Activated naive CD8-positive, alpha-beta T cell treated with anti-CD3 and anti-CD28 coated beads, Interleukin-2, amount 10 ng/mL, durations not matched to agents 7 days and 5 days (primary cell): ENCODE data around the gene MCUR1. TPM values are rescaled to one million over a fixed set of nuclear protein-coding genes. Genes with fewer than 3 reads are reported as not detected.

Source experiments
- ATAC-seq: fragments of 150-1000 bp; cut with Tn5 transposase; one replicate; pipeline ENCODE4 v1.10.0; 2021; ENCODE audit warnings: low read depth, moderate library complexity
- POLR2A ChIA-PET: fragments of 350-600 bp; sonication (Branson Sonifier 250); formaldehyde crosslinking; loops from one replicate; lab custom pipeline; 2021; ENCODE audit warnings: antibody characterized with exemption; lab: Charles Lee
- DNase-seq: peaks from one replicate; pipeline ENCODE4 v3.0.0; 2021
- H3K27ac Mint-ChIP-seq: one replicate; pipeline ENCODE4 v1.8.0; 2022; ENCODE audit warnings: mild to moderate bottlenecking, mixed read lengths
- H3K27me3 Mint-ChIP-seq: one replicate; pipeline ENCODE4 v1.8.0; 2022; ENCODE audit warnings: mild to moderate bottlenecking, moderate library complexity, mixed read lengths
- H3K36me3 Mint-ChIP-seq: one replicate; pipeline ENCODE4 v1.8.0; 2021; ENCODE audit warnings: mild to moderate bottlenecking, mixed read lengths
- H3K4me1 Mint-ChIP-seq: one replicate; pipeline ENCODE4 v1.8.0; 2021; ENCODE audit warnings: mixed read lengths
- H3K4me3 Mint-ChIP-seq: one replicate; pipeline ENCODE4 v1.8.0; 2022; ENCODE audit warnings: mild to moderate bottlenecking, moderate library complexity, mixed read lengths
- H3K9me3 Mint-ChIP-seq: one replicate; pipeline ENCODE4 v1.8.0; 2021; ENCODE audit warnings: mixed read lengths
- total RNA-seq, 2 experiments: library from RNA; stranded (reverse); gene quantifications; one replicate each; pipeline ENCODE4 v1.2.3, GENCODE V29; 2021

Gene MCUR1
- total RNA-seq, 2 experiments from 2014 or later = 16.4 to 18.4 TPM

GRCh38 chr6:13813621-13814175 is 659 bp downstream of the MCUR1 start:
- H3K4me3 Mint-ChIP-seq = peak overlapping the region; percentile 92
- POLR2A ChIA-PET = interaction anchor here (0.9 to 1.3 kb wide), 2 partner anchors 14 to 239 kb away, joined by 3 read pairs; partner anchors contain the start of gene SIRT5
- peaks cover 10% of the 10 kb centered on the region for H3K36me3 Mint-ChIP-seq
- H3K4me1 Mint-ChIP-seq = peaks cover 27% of the 10 kb centered on the region
- H3K9me3 Mint-ChIP-seq = no peaks in the 10 kb centered on the region
- peak overlapping the region; percentile 77 for H3K27ac Mint-ChIP-seq
- no peak for DNase-seq
- H3K27me3 Mint-ChIP-seq = peaks cover 4% of the 10 kb centered on the region
- peak; percentile 3 for ATAC-seq

GRCh38 chr6:13813026-13813425 is 1.3 kb downstream of the MCUR1 start:
- DNase-seq (no peak), ATAC-seq (no peak)
- Mint-ChIP-seq H3K27me3 (peaks cover 4% of the 10 kb centered on the region), H3K27ac (peak overlapping the region; percentile 77), H3K4me1 (peaks cover 27% of the 10 kb centered on the region), H3K4me3 (peak overlapping the region; percentile 92), H3K9me3 (no peaks in the 10 kb centered on the region), H3K36me3 (peaks cover 10% of the 10 kb centered on the region)
- POLR2A ChIA-PET = interaction anchor here (1.3 kb wide), 1 partner anchor 13 kb away, joined by 3 read pairs; no protein-coding TSS in a partner anchor

DNA sequence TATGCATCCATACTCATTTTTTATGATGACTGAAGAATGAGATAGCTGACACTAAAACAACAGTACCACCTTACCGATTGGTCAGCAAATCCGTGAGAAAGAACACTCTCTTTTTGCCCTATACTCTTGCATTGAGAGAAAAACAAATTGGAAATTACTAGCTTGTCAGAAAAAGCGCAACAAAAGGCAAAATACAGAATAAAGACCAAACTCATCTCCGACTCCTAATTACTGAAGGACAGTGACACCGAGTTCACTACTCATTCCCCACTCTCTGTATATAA is 2.1 kb downstream of the MCUR1 start:
- ATAC-seq (no peak), DNase-seq (no peak)
- peaks cover 4% of the 10 kb centered on the region for H3K27me3 Mint-ChIP-seq
- POLR2A ChIA-PET = no interaction called here
- peaks cover 27% of the 10 kb centered on the region for H3K4me1 Mint-ChIP-seq
- H3K4me3 Mint-ChIP-seq = no peak overlapping the region
- H3K36me3 Mint-ChIP-seq = peaks cover 10% of the 10 kb centered on the region
- no peak overlapping the region for H3K27ac Mint-ChIP-seq
- no peaks in the 10 kb centered on the region for H3K9me3 Mint-ChIP-seq

- Mint-ChIP-seq H3K27me3 (peaks cover 4% of the 10 kb centered on the region), H3K36me3 (peaks cover 10% of the 10 kb centered on the region), H3K4me1 (peaks cover 27% of the 10 kb centered on the region), H3K4me3 (peak overlapping the region; percentile 14), H3K27ac (no peak overlapping the region), H3K9me3 (no peaks in the 10 kb centered on the region)
- ATAC-seq (no peak), DNase-seq (no peak)
- POLR2A ChIA-PET = no interaction called here
Observed at GRCh38 chr6:13811627-13812358, 2.6 kb downstream of the MCUR1 start.

DNA sequence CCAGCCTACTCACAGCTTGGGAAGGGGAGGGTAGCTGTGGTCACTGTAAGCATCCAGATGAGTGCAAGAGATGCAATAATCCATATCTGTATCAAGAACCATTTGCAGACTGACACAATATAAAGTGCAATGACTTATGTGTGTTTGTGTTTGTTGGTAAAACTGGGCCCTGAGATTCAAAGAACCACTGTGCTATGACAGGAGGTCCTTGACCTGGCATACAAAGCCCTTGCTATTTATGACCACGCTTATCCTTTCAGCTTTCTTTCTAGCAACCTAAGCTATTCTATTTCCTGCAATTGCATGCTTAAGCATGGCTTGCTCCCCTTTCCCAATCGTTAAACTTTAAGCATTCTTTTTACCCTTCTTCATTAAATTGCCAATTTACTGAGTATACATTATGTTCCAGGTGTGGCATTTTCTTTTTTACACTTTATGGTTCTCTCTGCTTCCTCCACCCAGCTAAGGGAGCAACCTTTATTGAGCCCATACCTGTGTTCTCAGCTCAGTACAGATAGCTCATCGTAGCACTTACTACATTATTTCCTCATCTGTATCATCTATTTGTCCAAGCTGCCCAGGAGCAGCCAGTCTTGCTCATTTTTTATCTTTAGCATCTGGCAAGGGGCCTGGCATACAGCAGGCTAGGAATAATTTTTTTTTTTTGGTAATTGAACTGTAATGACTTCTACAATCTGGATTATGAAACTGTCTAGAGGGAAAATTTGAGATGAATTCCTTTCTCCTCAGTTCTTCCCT is 3.5 kb downstream of the MCUR1 start:
- DNase-seq = no peak
- peaks cover 27% of the 10 kb centered on the region for H3K4me1 Mint-ChIP-seq
- POLR2A ChIA-PET = interaction anchor here (0.7 kb wide), 1 partner anchor 11 kb away, joined by 4 read pairs; no protein-coding TSS in a partner anchor
- no peaks in the 10 kb centered on the region for H3K9me3 Mint-ChIP-seq
- ATAC-seq = no peak
- H3K27ac Mint-ChIP-seq = no peak overlapping the region
- H3K4me3 Mint-ChIP-seq = no peak overlapping the region
- no peaks in the 10 kb centered on the region for H3K27me3 Mint-ChIP-seq
- peaks cover 12% of the 10 kb centered on the region for H3K36me3 Mint-ChIP-seq

- POLR2A ChIA-PET = no interaction called here
- ATAC-seq (no peak), DNase-seq (no peak)
- Mint-ChIP-seq H3K36me3 (peaks cover 20% of the 10 kb centered on the region), H3K4me3 (no peak overlapping the region), H3K4me1 (peaks cover 22% of the 10 kb centered on the region), H3K27ac (no peak overlapping the region), H3K27me3 (no peaks in the 10 kb centered on the region), H3K9me3 (no peaks in the 10 kb centered on the region)
Observed at GRCh38 chr6:13808801-13809200, 5.6 kb downstream of the MCUR1 start.

GRCh38 chr6:13807696-13808095 is 6.7 kb downstream of the MCUR1 start:
- no peak for ATAC-seq
- H3K4me1 Mint-ChIP-seq = peaks cover 15% of the 10 kb centered on the region
- POLR2A ChIA-PET = no interaction called here
- H3K27me3 Mint-ChIP-seq = no peaks in the 10 kb centered on the region
- H3K4me3 Mint-ChIP-seq = no peak overlapping the region
- no peak overlapping the region for H3K27ac Mint-ChIP-seq
- peaks cover 26% of the 10 kb centered on the region for H3K36me3 Mint-ChIP-seq
- no peak for DNase-seq
- no peaks in the 10 kb centered on the region for H3K9me3 Mint-ChIP-seq

DNA sequence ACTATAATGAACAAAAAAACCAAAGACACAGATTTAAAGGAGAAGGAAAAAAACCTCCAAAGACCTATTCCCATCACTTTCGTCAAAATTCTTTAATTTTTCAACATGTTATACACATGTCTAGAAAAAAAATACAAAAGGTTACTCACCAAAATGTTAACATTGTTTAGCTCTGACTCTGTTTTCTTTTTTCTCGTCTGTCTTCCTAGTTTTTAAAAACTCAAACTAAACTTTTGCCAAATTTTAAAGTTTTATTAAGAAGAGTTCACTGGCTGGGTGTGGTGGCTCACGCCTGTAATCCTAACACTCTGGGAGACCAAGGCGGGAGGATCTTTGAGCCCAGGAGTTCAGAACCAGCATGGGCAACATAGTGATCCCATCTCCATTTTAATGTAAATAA is 10.8 kb downstream of the MCUR1 start:
- H3K4me1 Mint-ChIP-seq = no peaks in the 10 kb centered on the region
- H3K9me3 Mint-ChIP-seq = no peaks in the 10 kb centered on the region
- ATAC-seq = no peak
- no peak for DNase-seq
- H3K27me3 Mint-ChIP-seq = no peaks in the 10 kb centered on the region
- H3K27ac Mint-ChIP-seq = no peak overlapping the region
- H3K36me3 Mint-ChIP-seq = peaks cover 20% of the 10 kb centered on the region
- no peak overlapping the region for H3K4me3 Mint-ChIP-seq
- POLR2A ChIA-PET = no interaction called here

GRCh38 chr6:13800615-13801014 is 13.7 kb downstream of the MCUR1 start:
- Mint-ChIP-seq H3K27me3 (no peaks in the 10 kb centered on the region), H3K9me3 (no peaks in the 10 kb centered on the region), H3K27ac (no peak overlapping the region), H3K4me1 (no peaks in the 10 kb centered on the region), H3K36me3 (peaks cover 16% of the 10 kb centered on the region), H3K4me3 (no peak overlapping the region)
- no peak for DNase-seq
- no peak for ATAC-seq
- POLR2A ChIA-PET = no interaction called here

DNA sequence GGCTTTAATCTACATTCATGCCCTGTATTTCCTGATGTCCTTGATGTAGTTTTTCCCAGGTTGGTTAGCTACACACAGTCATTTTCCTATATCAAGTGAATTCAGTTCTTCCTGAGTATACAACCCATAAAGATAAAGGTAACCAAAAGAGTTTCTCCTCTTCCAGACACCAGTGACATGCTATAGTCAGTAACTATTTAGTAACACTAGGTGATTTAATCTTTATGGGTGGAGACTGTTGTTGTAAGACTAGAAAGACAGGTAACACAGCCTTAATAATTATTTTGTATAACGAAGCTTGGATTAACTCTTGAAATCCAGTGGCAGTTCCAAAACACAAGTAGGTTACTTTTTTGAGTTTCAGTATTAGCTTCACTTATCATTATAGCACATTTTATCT is 17.6 kb downstream of the MCUR1 start:
- Mint-ChIP-seq H3K36me3 (peaks cover 5% of the 10 kb centered on the region), H3K27ac (no peak overlapping the region), H3K4me1 (peaks cover 10% of the 10 kb centered on the region), H3K9me3 (no peaks in the 10 kb centered on the region), H3K4me3 (no peak overlapping the region), H3K27me3 (no peaks in the 10 kb centered on the region)
- ATAC-seq = no peak
- no peak for DNase-seq
- POLR2A ChIA-PET = no interaction called here

GRCh38 chr6:13795041-13795750 is 19.2 kb downstream of the MCUR1 start:
- Mint-ChIP-seq H3K27ac (no peak overlapping the region), H3K9me3 (no peaks in the 10 kb centered on the region), H3K4me1 (peaks cover 10% of the 10 kb centered on the region), H3K27me3 (no peaks in the 10 kb centered on the region), H3K36me3 (peaks cover 6% of the 10 kb centered on the region), H3K4me3 (no peak overlapping the region)
- peak; percentile 97 for ATAC-seq
- DNase-seq = peak; percentile 74
- POLR2A ChIA-PET = interaction anchor here (0.6 to 1.4 kb wide), 4 partner anchors 9 to 636 kb away, joined by 3 to 7 read pairs (median 4); no protein-coding TSS in a partner anchor

- peaks cover 10% of the 10 kb centered on the region for H3K4me1 Mint-ChIP-seq
Observed at GRCh38 chr6:13794184-13794583, 20.2 kb downstream of the MCUR1 start.

DNA sequence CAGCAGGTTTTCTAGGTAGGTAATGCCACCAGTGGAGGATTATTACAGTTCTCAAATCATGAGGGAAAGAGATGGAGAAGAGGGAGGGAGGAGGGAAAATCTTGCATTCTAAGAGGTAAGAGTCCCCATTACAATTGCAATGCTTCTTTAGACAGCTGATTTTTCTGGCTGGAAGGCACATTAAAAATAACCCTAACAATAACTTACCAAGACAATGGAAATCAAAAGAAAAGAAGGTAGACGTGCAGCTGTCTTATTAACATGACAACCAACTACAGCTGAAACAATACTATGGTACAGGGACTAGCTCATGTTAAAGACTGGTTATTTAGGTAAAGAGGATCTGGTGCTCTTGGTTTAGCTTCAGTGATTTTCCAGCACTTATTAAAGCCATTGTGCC is 24.6 kb downstream of the MCUR1 start:
- no peaks in the 10 kb centered on the region for H3K27me3 Mint-ChIP-seq
- POLR2A ChIA-PET = interaction anchor here (0.6 kb wide), 1 partner anchor 278 kb away, joined by 3 read pairs; no protein-coding TSS in a partner anchor
- ATAC-seq = no peak
- no peak overlapping the region for H3K4me3 Mint-ChIP-seq
- no peaks in the 10 kb centered on the region for H3K9me3 Mint-ChIP-seq
- H3K4me1 Mint-ChIP-seq = peaks cover 5% of the 10 kb centered on the region
- H3K36me3 Mint-ChIP-seq = peaks cover 18% of the 10 kb centered on the region
- no peak for DNase-seq
- H3K27ac Mint-ChIP-seq = no peak overlapping the region

More at GRCh38 chr6:13794184-13794583, 20.2 kb downstream of the MCUR1 start:
- no peak overlapping the region for H3K27ac Mint-ChIP-seq
- POLR2A ChIA-PET = interaction anchor here (0.6 kb wide), 1 partner anchor 195 kb away, joined by 3 read pairs; no protein-coding TSS in a partner anchor
- H3K27me3 Mint-ChIP-seq = no peaks in the 10 kb centered on the region
- H3K4me3 Mint-ChIP-seq = no peak overlapping the region
- H3K36me3 Mint-ChIP-seq = peaks cover 12% of the 10 kb centered on the region
- DNase-seq = no peak
- ATAC-seq = no peak
- no peaks in the 10 kb centered on the region for H3K9me3 Mint-ChIP-seq
